Activated T-helper 17 cell treated with anti-CD3 and anti-CD28 coated beads, Interleukin-2, amount 50 U/mL, for 72 hours (primary cell): ENCODE data around the gene SCARB1. TPM values are rescaled to one million over a fixed set of nuclear protein-coding genes. Genes with fewer than 3 reads are reported as not detected.

Experiments
- ATAC-seq: fragments of 150-1000 bp; cut with Tn5 transposase; replicated peaks from 2 replicates; pipeline ENCODE4 v1.10.0; 2021; ENCODE audit warnings: mild to moderate bottlenecking, moderate library complexity
- H3K27ac Mint-ChIP-seq: one replicate; pipeline ENCODE4 v1.8.0; 2022; ENCODE audit warnings: mixed read lengths
- H3K27me3 Mint-ChIP-seq: one replicate; pipeline ENCODE4 v1.8.0; 2022; ENCODE audit warnings: mixed read lengths
- H3K36me3 Mint-ChIP-seq: one replicate; pipeline ENCODE4 v1.8.0; 2022; ENCODE audit warnings: low read depth, mild to moderate bottlenecking, mixed read lengths
- H3K4me1 Mint-ChIP-seq: one replicate; pipeline ENCODE4 v1.8.0; 2022; ENCODE audit warnings: mixed read lengths
- H3K4me3 Mint-ChIP-seq: one replicate; pipeline ENCODE4 v1.8.0; 2022; ENCODE audit warnings: mild to moderate bottlenecking, mixed read lengths
- H3K9me3 Mint-ChIP-seq: one replicate; pipeline ENCODE4 v1.8.0; 2022; ENCODE audit warnings: mixed read lengths
- total RNA-seq, 2 donors: library from RNA; stranded (reverse); gene quantifications; one replicate each; pipeline ENCODE4 v1.2.3, GENCODE V29; 2022

The SCARB1 gene
- total RNA-seq, 2 donors from 2014 or later: 17.9 to 20.9 TPM

- H3K36me3 Mint-ChIP-seq: no peaks in the 10 kb centered on the region
- H3K9me3 Mint-ChIP-seq: no peaks in the 10 kb centered on the region
- no peak overlapping the region for H3K27ac Mint-ChIP-seq
- no peak overlapping the region for H3K4me3 Mint-ChIP-seq
- no peak for ATAC-seq
- H3K4me1 Mint-ChIP-seq: peaks cover 27% of the 10 kb centered on the region
- H3K27me3 Mint-ChIP-seq: no peaks in the 10 kb centered on the region
Observed at GRCh38 chr12:124797321-124797720, 66.3 kb downstream of the SCARB1 start.

GRCh38 chr12:124796303-124796960 is 67.2 kb downstream of the SCARB1 start:
- Mint-ChIP-seq H3K27ac (peak overlapping the region; percentile 69), H3K4me3 (peak overlapping the region; percentile 57), H3K9me3 (no peaks in the 10 kb centered on the region), H3K36me3 (no peaks in the 10 kb centered on the region), H3K27me3 (no peaks in the 10 kb centered on the region), H3K4me1 (peaks cover 27% of the 10 kb centered on the region)
- peak; percentile 85 for ATAC-seq

GRCh38 chr12:124795081-124795948 is 68.3 kb downstream of the SCARB1 start:
- H3K27me3 Mint-ChIP-seq: no peaks in the 10 kb centered on the region
- H3K9me3 Mint-ChIP-seq: no peaks in the 10 kb centered on the region
- peak; percentile 50 for ATAC-seq
- no peak overlapping the region for H3K4me3 Mint-ChIP-seq
- H3K36me3 Mint-ChIP-seq: no peaks in the 10 kb centered on the region
- H3K27ac Mint-ChIP-seq: peak overlapping the region; percentile 69
- peaks cover 27% of the 10 kb centered on the region for H3K4me1 Mint-ChIP-seq

GRCh38 chr12:124792961-124793441 is 70.7 kb downstream of the SCARB1 start:
- no peak for ATAC-seq
- Mint-ChIP-seq H3K9me3 (no peaks in the 10 kb centered on the region), H3K27ac (no peak overlapping the region), H3K4me1 (peaks cover 27% of the 10 kb centered on the region), H3K27me3 (no peaks in the 10 kb centered on the region), H3K36me3 (no peaks in the 10 kb centered on the region), H3K4me3 (no peak overlapping the region)

- no peak for ATAC-seq
- H3K36me3 Mint-ChIP-seq: no peaks in the 10 kb centered on the region
- no peak overlapping the region for H3K4me3 Mint-ChIP-seq
- no peaks in the 10 kb centered on the region for H3K9me3 Mint-ChIP-seq
- no peak overlapping the region for H3K27ac Mint-ChIP-seq
- H3K27me3 Mint-ChIP-seq: no peaks in the 10 kb centered on the region
- peaks cover 21% of the 10 kb centered on the region for H3K4me1 Mint-ChIP-seq
Observed at GRCh38 chr12:124792156-124792555, 71.5 kb downstream of the SCARB1 start.

GRCh38 chr12:124790650-124791400 is 72.8 kb downstream of the SCARB1 start:
- Mint-ChIP-seq H3K27me3 (no peaks in the 10 kb centered on the region), H3K4me3 (no peak overlapping the region), H3K4me1 (peaks cover 12% of the 10 kb centered on the region), H3K36me3 (no peaks in the 10 kb centered on the region), H3K9me3 (no peaks in the 10 kb centered on the region), H3K27ac (no peak overlapping the region)
- no peak for ATAC-seq

GRCh38 chr12:124788936-124789555 is 74.6 kb downstream of the SCARB1 start:
- Mint-ChIP-seq H3K4me3 (no peak overlapping the region), H3K9me3 (no peaks in the 10 kb centered on the region), H3K27ac (no peak overlapping the region), H3K27me3 (no peaks in the 10 kb centered on the region), H3K36me3 (no peaks in the 10 kb centered on the region), H3K4me1 (peaks cover 4% of the 10 kb centered on the region)
- no peak for ATAC-seq

GRCh38 chr12:124786061-124786964 is 77.4 kb downstream of the SCARB1 start:
- Mint-ChIP-seq H3K27me3 (no peaks in the 10 kb centered on the region), H3K36me3 (no peaks in the 10 kb centered on the region), H3K4me1 (no peaks in the 10 kb centered on the region), H3K9me3 (no peaks in the 10 kb centered on the region), H3K4me3 (no peak overlapping the region), H3K27ac (no peak overlapping the region)
- ATAC-seq: no peak

- Mint-ChIP-seq H3K27ac (no peak overlapping the region), H3K4me1 (no peaks in the 10 kb centered on the region), H3K36me3 (no peaks in the 10 kb centered on the region), H3K4me3 (no peak overlapping the region), H3K27me3 (no peaks in the 10 kb centered on the region), H3K9me3 (no peaks in the 10 kb centered on the region)
- no peak for ATAC-seq
Observed at GRCh38 chr12:124784871-124785572, 78.6 kb downstream of the SCARB1 start.

- Mint-ChIP-seq H3K27ac (no peak overlapping the region), H3K27me3 (no peaks in the 10 kb centered on the region), H3K36me3 (no peaks in the 10 kb centered on the region), H3K4me1 (peaks cover 8% of the 10 kb centered on the region), H3K4me3 (no peak overlapping the region), H3K9me3 (no peaks in the 10 kb centered on the region)
- ATAC-seq: no peak
Observed at GRCh38 chr12:124783087-124783486, 80.6 kb downstream of the SCARB1 start.

- no peak for ATAC-seq
- no peaks in the 10 kb centered on the region for H3K27me3 Mint-ChIP-seq
- H3K36me3 Mint-ChIP-seq: no peaks in the 10 kb centered on the region
Observed at GRCh38 chr12:124782132-124782531, 81.5 kb downstream of the SCARB1 start.

GRCh38 chr12:124780752-124781685 is 82.6 kb downstream of the SCARB1 start:
- no peak overlapping the region for H3K27ac Mint-ChIP-seq
- ATAC-seq: no peak
- H3K4me1 Mint-ChIP-seq: peaks cover 8% of the 10 kb centered on the region
- H3K36me3 Mint-ChIP-seq: no peaks in the 10 kb centered on the region
- H3K27me3 Mint-ChIP-seq: no peaks in the 10 kb centered on the region
- H3K9me3 Mint-ChIP-seq: no peaks in the 10 kb centered on the region
- H3K4me3 Mint-ChIP-seq: no peak overlapping the region

More at GRCh38 chr12:124782132-124782531, 81.5 kb downstream of the SCARB1 start:
- Mint-ChIP-seq H3K9me3 (no peaks in the 10 kb centered on the region), H3K27ac (no peak overlapping the region), H3K4me3 (no peak overlapping the region), H3K4me1 (peaks cover 8% of the 10 kb centered on the region)
